Kidney (tissue), 14 donors: ENCODE measurements around the gene FBXL15. TPM values are rescaled to one million over a fixed set of nuclear protein-coding genes. Genes with fewer than 3 reads are reported as not detected.
A peak's percentile ranks its signal among the peaks of the same experiment; 100 is the strongest.

Experiments used
- DNase-seq, 5 donors: peaks; one replicate each; pipeline ENCODE4 v3.0.0-alpha.2; 2013 to 2020
- FAIRE-seq: peaks from 2 replicates; lab custom pipeline; 2012; peaks lifted over from hg19 to GRCh38; lab: Jason Lieb, UNC
- H3K27ac ChIP-seq, 2 donors: one replicate each; pipeline ENCODE4 v1.7.0; 2013; ENCODE audit warnings: low read depth in 2 of 2, low read length in 2 of 2, inconsistent platforms in 1 of 2
- H3K27me3 ChIP-seq: one replicate; pipeline ENCODE4 v1.7.1; 2013; ENCODE audit warnings: low read length, inconsistent platforms; ENCODE audit not compliant: control insufficient read depth, insufficient read depth
- H3K36me3 ChIP-seq, 3 donors: one replicate each; pipeline versions ENCODE4 v1.7.0 to v1.7.1; 2013; ENCODE audit warnings: low read length in 3 of 3, control low read depth in 1 of 3, inconsistent platforms in 1 of 3; ENCODE audit not compliant: insufficient read depth in 3 of 3, control insufficient read depth in 2 of 3
- H3K4me1 ChIP-seq, 3 donors: one replicate each; pipeline versions ENCODE4 v1.7.0 to v1.7.1; 2013; ENCODE audit warnings: low read length in 3 of 3, inconsistent platforms in 1 of 3, low read depth in 1 of 3; ENCODE audit not compliant: control insufficient read depth in 2 of 3, insufficient read depth in 2 of 3
- H3K4me3 ChIP-seq, 3 donors: one replicate each; pipeline versions ENCODE4 v1.7.0 to v1.8.1; 2013; ENCODE audit warnings: low read length in 3 of 3, control low read depth in 1 of 3, inconsistent platforms in 1 of 3
- H3K9ac ChIP-seq, 3 donors: one replicate each; pipeline versions ENCODE4 v1.7.0 to v1.7.1; 2013; ENCODE audit warnings: low read length in 3 of 3, control low read depth in 1 of 3, inconsistent platforms in 1 of 3
- H3K9me3 ChIP-seq, 3 donors: one replicate each; pipeline versions ENCODE4 v1.7.0 to v1.7.1; 2013; ENCODE audit warnings: low read length in 3 of 3, control low read depth in 1 of 3, inconsistent platforms in 1 of 3; ENCODE audit not compliant: control insufficient read depth in 2 of 3, insufficient read depth in 1 of 3
- CTCF ChIP-seq: IDR thresholded peaks from 3 replicates; pipeline ENCODE4 v1.5.1; 2012; ENCODE audit warnings: mild to moderate bottlenecking, moderate library complexity, borderline replicate concordance; ENCODE audit not compliant: insufficient read depth; ENCODE audit errors: extremely low read depth
- intact Hi-C: fragments of 100-400 bp; cut with DNase I; formaldehyde crosslinking; loops from one replicate; pipeline ENCODE4 v1.11.1; 2022
- polyA plus RNA-seq: library from polyadenylated mRNA; stranded (reverse); fragments of 350-450 nt; fragmentation: Illumina TruSeq; extraction: RNeasy Lipid Tissue Mini Kit (QIAGEN cat#74804); gene quantifications from one replicate; pipeline ENCODE4 v1.2.3, GENCODE V29; 2014; ENCODE audit warnings: low read depth, low replicate concordance; ENCODE audit not compliant: insufficient read depth
- total RNA-seq: library from RNA; stranded (reverse); fragmentation: NEBNext Ultra II Directional; extraction: Animal tissue kit (Norgen Biotek cat#: 25700); gene quantifications from one replicate; pipeline ENCODE4 v1.2.1, GENCODE V29; 2021
- donor health status: control.
- donor health status: control.
- donor health status: control.
- donor health status: control.
- donor health status: control.
- donor health status: DM: yes; HTN: yes; CAD: no.
- donor health status: Normal renal cell carcinoma (clear cell type).

FBXL15 gene
- total and polyA plus RNA-seq, 2 donors from 2014 or later, result 17.9 to 28.0 TPM

GRCh38 chr10:102381983-102382382 lies 38.7 kb upstream of the FBXL15 start:
- no peak for TF ChIP-seq CTCF
- intact Hi-C loops, result no loop called here
- H3K27ac ChIP-seq, result no peak overlapping the region

GRCh38 chr10:102382871-102383270 lies 37.8 kb upstream of the FBXL15 start:
- FAIRE-seq (no peak), DNase-seq (no peak)

More at GRCh38 chr10:102381983-102382382, 38.7 kb upstream of the FBXL15 start:
- FAIRE-seq (no peak), DNase-seq (peak in 1 of 5 donors; percentile 69)
- Histone ChIP-seq H3K36me3 (peaks cover 3 to 28% (median 20%) of the 10 kb centered on the region in 3 donors), H3K4me3 (no peak overlapping the region), H3K27me3 (no peaks in the 10 kb centered on the region), H3K9me3 (no peaks in the 10 kb centered on the region), H3K9ac (no peak overlapping the region), H3K4me1 (peaks cover 0 to 3% (median 0%) of the 10 kb centered on the region in 3 donors)

GRCh38 chr10:102384053-102384452 lies 36.6 kb upstream of the FBXL15 start:
- intact Hi-C loops, result no loop called here
- Histone ChIP-seq H3K4me1 (peaks cover 0 to 3% (median 0%) of the 10 kb centered on the region in 3 donors), H3K27ac (no peak overlapping the region), H3K27me3 (no peaks in the 10 kb centered on the region), H3K9ac (no peak overlapping the region), H3K9me3 (no peaks in the 10 kb centered on the region), H3K36me3 (peaks cover 3 to 22% (median 17%) of the 10 kb centered on the region in 3 donors), H3K4me3 (no peak overlapping the region)
- DNase-seq (no peak), FAIRE-seq (no peak)
- TF ChIP-seq CTCF, result no peak

More at GRCh38 chr10:102382871-102383270, 37.8 kb upstream of the FBXL15 start:
- Histone ChIP-seq H3K36me3 (peaks cover 3 to 27% (median 19%) of the 10 kb centered on the region in 3 donors), H3K9ac (no peak overlapping the region), H3K4me1 (peaks cover 0 to 3% (median 0%) of the 10 kb centered on the region in 3 donors), H3K27me3 (no peaks in the 10 kb centered on the region), H3K9me3 (no peaks in the 10 kb centered on the region), H3K27ac (no peak overlapping the region), H3K4me3 (no peak overlapping the region)
- intact Hi-C loops, result no loop called here
- TF ChIP-seq CTCF, result no peak
